Esophagus muscularis mucosa (tissue), 4 donors: ENCODE data around the gene FMC1.

Source experiments
- CTCF ChIP-seq, 3 experiments: fragments of 200-600 bp in 2 of 3; fragments of 450-650 bp in 1 of 3; sonication (generic) in 2 of 3; IDR thresholded peaks; one replicate each; pipeline ENCODE4 v1.5.1; 2017 to 2019; ENCODE audit warnings: antibody characterized with exemption in 3 of 3, mild to moderate bottlenecking in 2 of 3, moderate library complexity in 1 of 3
- EP300 ChIP-seq: sonication (generic); formaldehyde crosslinking; IDR thresholded peaks from one replicate; pipeline ENCODE4 v1.6.1; 2017; ENCODE audit warnings: antibody characterized with exemption
- POLR2A ChIP-seq: fragments of 450-650 bp; IDR thresholded peaks from one replicate; pipeline ENCODE4 v1.6.1; 2017; ENCODE audit warnings: antibody characterized with exemption, moderate library complexity, mild to moderate bottlenecking, low read depth
- POLR2AphosphoS5 ChIP-seq, 2 donors: sonication (generic); formaldehyde crosslinking; IDR thresholded peaks; one replicate each; pipeline ENCODE4 v1.6.1; 2017; ENCODE audit warnings: antibody characterized with exemption in 2 of 2

GRCh38 chr7:139354729-139355128 is 13.6 kb downstream of the FMC1 start:
- TF ChIP-seq CTCF (IDR thresholded peaks at IDR 0.05) = no peak
- no peak for TF ChIP-seq POLR2A
- no peak for TF ChIP-seq EP300
- TF ChIP-seq POLR2AphosphoS5 (IDR thresholded peaks at IDR 0.05) = no peak
